GM23338 (cell line): Measurements from ENCODE around the gene CYTH3. TPM values are rescaled to one million over a fixed set of nuclear protein-coding genes. Genes with fewer than 3 reads are reported as not detected.

Experiments used
- ATAC-seq: fragments of 200-7000 bp; cut with Tn5 transposase; 3 replicates; pipeline ENCODE4 v1.9.1; 2020
- DNase-seq: peaks from one replicate; pipeline ENCODE4 v3.0.0-alpha.2; 2015; ENCODE audit warnings: low spot score
- H2AFZ ChIP-seq: fragments of 200-600 bp; sonication (generic); 2 replicates; pipeline ENCODE4 v1.8.0; 2016; ENCODE audit warnings: antibody characterized with exemption, mild to moderate bottlenecking, moderate library complexity
- H3F3A ChIP-seq: fragments of 200-600 bp; sonication (generic); replicated peaks from 2 replicates; pipeline ENCODE4 v1.8.0; 2017; ENCODE audit warnings: antibody characterized with exemption, mixed run types, low read depth
- H3K27ac ChIP-seq: fragments of 200-600 bp; sonication (generic); 2 replicates; pipeline ENCODE4 v1.6.1; 2016; ENCODE audit warnings: low read depth
- H3K27me3 ChIP-seq: fragments of 200-600 bp; sonication (generic); 2 replicates; pipeline ENCODE4 v1.8.0; 2016; ENCODE audit warnings: mild to moderate bottlenecking, mixed run types, moderate library complexity; ENCODE audit not compliant: insufficient read depth
- H3K36me3 ChIP-seq: fragments of 200-600 bp; sonication (generic); 2 replicates; pipeline ENCODE4 v1.8.0; 2016; ENCODE audit warnings: mild to moderate bottlenecking; ENCODE audit not compliant: insufficient read depth
- H3K4me1 ChIP-seq: fragments of 200-600 bp; sonication (generic); 2 replicates; pipeline ENCODE4 v1.8.0; 2016; ENCODE audit warnings: mild to moderate bottlenecking, moderate library complexity; ENCODE audit not compliant: insufficient read depth
- H3K4me2 ChIP-seq: fragments of 200-600 bp; sonication (generic); 2 replicates; pipeline ENCODE4 v1.7.1; 2017; ENCODE audit warnings: mixed run types
- H3K4me3 ChIP-seq: fragments of 200-600 bp; sonication (generic); 2 replicates; pipeline ENCODE4 v1.6.1; 2016; ENCODE audit warnings: mixed run types
- H3K79me2 ChIP-seq: fragments of 200-600 bp; sonication (generic); replicated peaks from 2 replicates; pipeline ENCODE4 v1.8.0; 2017; ENCODE audit warnings: mild to moderate bottlenecking; ENCODE audit not compliant: insufficient read depth
- H3K9me2 ChIP-seq: fragments of 200-600 bp; sonication (generic); 2 replicates; pipeline ENCODE4 v1.8.0; 2017; ENCODE audit not compliant: insufficient read depth
- H4K20me1 ChIP-seq: fragments of 200-600 bp; sonication (generic); replicated peaks from 2 replicates; pipeline ENCODE4 v1.8.0; 2017; ENCODE audit warnings: mild to moderate bottlenecking; ENCODE audit not compliant: insufficient read depth
- H3K27ac Mint-ChIP-seq: 2 replicates; pipeline ENCODE4 v1.8.0; 2020; ENCODE audit warnings: inconsistent platforms, mild to moderate bottlenecking, moderate library complexity, mixed read lengths
- H3K27me3 Mint-ChIP-seq: 3 replicates; pipeline ENCODE4 v1.8.0; 2022; ENCODE audit warnings: low read depth, mild to moderate bottlenecking, moderate library complexity, mixed read lengths, inconsistent platforms; ENCODE audit not compliant: insufficient read depth, poor library complexity
- H3K36me3 Mint-ChIP-seq: 3 replicates; pipeline ENCODE4 v1.8.0; 2021; ENCODE audit warnings: low read depth, mild to moderate bottlenecking, inconsistent platforms, moderate library complexity, mixed read lengths
- H3K4me1 Mint-ChIP-seq: 3 replicates; pipeline ENCODE4 v1.8.0; 2020; ENCODE audit warnings: mild to moderate bottlenecking, inconsistent platforms, mixed read lengths
- H3K4me3 Mint-ChIP-seq: 3 replicates; pipeline ENCODE4 v1.8.0; 2021; ENCODE audit warnings: moderate library complexity, mild to moderate bottlenecking, inconsistent platforms, mixed read lengths
- H3K9me3 Mint-ChIP-seq: 3 replicates; pipeline ENCODE4 v1.8.0; 2020; ENCODE audit warnings: moderate library complexity, mild to moderate bottlenecking, inconsistent platforms, mixed read lengths
- EZH2phosphoT487 ChIP-seq: fragments of 200-600 bp; sonication (generic); IDR thresholded peaks from one replicate; pipeline ENCODE4 v1.8.1; 2018; ENCODE audit warnings: antibody characterized with exemption; ENCODE audit not compliant: unreplicated experiment
- ZNF114 ChIP-seq: fragments of 250-450 bp; sonication (Bioruptor Pico); IDR thresholded peaks from 2 replicates; pipeline ENCODE4 v1.5.0; 2020; ENCODE audit warnings: mild to moderate bottlenecking, moderate library complexity
- polyA plus RNA-seq: library from polyadenylated mRNA; unstranded; fragments of >200 nt; fragmentation: Nextera tagmentation; extraction: Ambion mirVana; gene quantifications from 2 replicates; pipeline ENCODE4 v1.2.1, GENCODE V29; 2016
- total RNA-seq: library from RNA; depleted of rRNA; stranded (reverse); fragments of >200 nt; shearing (Covaris generic); gene quantifications from 2 replicates; pipeline ENCODE4 v1.2.3, GENCODE V29; 2014
- TF ChIP-seq, protein P1 (sequence below): fragments of 250-450 bp; sonication (Bioruptor Pico); IDR thresholded peaks from 2 replicates; pipeline ENCODE4 v1.5.0; 2020; ENCODE audit warnings: mild to moderate bottlenecking, moderate library complexity
- TF ChIP-seq, protein P2 (sequence below): IDR thresholded peaks from one replicate; pipeline ENCODE4 v1.6.1; 2018; ENCODE audit warnings: antibody characterized with exemption; ENCODE audit not compliant: unreplicated experiment

CYTH3 gene
- total and polyA plus RNA-seq, 2 experiments from 2014 or later, result 4.6 to 15.3 TPM

DNA sequence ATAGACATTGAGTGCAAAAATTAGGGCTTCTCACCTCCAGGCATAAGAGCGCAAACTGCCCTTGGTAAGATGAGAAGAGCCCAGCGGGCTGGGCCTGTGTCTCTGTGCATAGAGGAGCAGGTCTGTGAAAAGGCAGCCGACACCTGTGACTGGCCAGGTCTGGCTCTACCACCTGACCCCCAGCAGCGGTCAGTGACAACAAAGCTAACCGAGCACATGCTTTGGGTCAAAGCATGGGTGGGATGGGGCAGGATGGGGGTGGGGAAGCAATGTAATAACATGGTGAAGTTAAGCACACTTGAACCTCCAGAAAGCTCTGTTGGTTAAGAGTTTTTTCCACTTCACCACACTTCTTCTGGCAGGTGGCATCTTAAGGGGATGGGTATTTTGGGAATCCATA lies 29.3 kb downstream of the CYTH3 start (continued):
- TF ChIP-seq, protein P1, sequence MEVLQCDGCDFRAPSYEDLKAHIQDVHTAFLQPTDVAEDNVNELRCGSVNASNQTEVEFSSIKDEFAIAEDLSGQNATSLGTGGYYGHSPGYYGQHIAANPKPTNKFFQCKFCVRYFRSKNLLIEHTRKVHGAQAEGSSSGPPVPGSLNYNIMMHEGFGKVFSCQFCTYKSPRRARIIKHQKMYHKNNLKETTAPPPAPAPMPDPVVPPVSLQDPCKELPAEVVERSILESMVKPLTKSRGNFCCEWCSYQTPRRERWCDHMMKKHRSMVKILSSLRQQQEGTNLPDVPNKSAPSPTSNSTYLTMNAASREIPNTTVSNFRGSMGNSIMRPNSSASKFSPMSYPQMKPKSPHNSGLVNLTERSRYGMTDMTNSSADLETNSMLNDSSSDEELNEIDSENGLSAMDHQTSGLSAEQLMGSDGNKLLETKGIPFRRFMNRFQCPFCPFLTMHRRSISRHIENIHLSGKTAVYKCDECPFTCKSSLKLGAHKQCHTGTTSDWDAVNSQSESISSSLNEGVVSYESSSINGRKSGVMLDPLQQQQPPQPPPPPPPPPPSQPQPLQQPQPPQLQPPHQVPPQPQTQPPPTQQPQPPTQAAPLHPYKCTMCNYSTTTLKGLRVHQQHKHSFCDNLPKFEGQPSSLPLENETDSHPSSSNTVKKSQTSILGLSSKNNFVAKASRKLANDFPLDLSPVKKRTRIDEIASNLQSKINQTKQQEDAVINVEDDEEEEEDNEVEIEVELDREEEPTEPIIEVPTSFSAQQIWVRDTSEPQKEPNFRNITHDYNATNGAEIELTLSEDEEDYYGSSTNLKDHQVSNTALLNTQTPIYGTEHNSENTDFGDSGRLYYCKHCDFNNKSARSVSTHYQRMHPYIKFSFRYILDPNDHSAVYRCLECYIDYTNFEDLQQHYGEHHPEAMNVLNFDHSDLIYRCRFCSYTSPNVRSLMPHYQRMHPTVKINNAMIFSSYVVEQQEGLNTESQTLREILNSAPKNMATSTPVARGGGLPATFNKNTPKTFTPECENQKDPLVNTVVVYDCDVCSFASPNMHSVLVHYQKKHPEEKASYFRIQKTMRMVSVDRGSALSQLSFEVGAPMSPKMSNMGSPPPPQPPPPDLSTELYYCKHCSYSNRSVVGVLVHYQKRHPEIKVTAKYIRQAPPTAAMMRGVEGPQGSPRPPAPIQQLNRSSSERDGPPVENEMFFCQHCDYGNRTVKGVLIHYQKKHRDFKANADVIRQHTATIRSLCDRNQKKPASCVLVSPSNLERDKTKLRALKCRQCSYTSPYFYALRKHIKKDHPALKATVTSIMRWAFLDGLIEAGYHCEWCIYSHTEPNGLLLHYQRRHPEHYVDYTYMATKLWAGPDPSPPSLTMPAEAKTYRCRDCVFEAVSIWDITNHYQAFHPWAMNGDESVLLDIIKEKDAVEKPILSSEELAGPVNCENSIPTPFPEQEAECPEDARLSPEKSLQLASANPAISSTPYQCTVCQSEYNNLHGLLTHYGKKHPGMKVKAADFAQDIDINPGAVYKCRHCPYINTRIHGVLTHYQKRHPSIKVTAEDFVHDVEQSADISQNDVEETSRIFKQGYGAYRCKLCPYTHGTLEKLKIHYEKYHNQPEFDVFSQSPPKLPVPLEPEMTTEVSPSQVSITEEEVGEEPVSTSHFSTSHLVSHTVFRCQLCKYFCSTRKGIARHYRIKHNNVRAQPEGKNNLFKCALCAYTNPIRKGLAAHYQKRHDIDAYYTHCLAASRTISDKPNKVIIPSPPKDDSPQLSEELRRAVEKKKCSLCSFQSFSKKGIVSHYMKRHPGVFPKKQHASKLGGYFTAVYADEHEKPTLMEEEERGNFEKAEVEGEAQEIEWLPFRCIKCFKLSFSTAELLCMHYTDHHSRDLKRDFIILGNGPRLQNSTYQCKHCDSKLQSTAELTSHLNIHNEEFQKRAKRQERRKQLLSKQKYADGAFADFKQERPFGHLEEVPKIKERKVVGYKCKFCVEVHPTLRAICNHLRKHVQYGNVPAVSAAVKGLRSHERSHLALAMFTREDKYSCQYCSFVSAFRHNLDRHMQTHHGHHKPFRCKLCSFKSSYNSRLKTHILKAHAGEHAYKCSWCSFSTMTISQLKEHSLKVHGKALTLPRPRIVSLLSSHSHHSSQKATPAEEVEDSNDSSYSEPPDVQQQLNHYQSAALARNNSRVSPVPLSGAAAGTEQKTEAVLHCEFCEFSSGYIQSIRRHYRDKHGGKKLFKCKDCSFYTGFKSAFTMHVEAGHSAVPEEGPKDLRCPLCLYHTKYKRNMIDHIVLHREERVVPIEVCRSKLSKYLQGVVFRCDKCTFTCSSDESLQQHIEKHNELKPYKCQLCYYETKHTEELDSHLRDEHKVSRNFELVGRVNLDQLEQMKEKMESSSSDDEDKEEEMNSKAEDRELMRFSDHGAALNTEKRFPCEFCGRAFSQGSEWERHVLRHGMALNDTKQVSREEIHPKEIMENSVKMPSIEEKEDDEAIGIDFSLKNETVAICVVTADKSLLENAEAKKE (CRISPR knock-in tag), result no peak
- no peak for TF ChIP-seq EZH2phosphoT487
- no peak for TF ChIP-seq ZNF114 (CRISPR knock-in tag)

DNA sequence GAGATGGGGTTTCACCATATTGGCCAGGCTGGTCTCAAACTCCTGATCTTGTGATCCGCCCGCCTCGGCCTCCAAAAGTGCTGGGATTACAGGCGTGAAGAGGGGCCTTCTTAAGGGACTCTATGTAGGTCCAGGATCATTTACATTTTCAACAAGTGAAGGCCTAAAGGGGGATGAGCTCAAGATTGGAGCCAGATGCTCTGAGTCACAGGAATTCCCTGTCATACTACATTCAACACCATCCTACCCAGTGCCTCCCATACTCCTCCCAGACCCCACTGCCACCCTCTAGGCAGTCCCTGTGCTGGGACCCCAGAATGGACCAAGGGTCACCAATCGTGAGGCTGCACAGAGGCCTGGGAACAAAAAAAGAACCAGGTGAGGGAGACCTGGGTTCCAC lies 29.9 kb downstream of the CYTH3 start:
- Mint-ChIP-seq H3K9me3 (no peaks in the 10 kb centered on the region), H3K27ac (no peak overlapping the region), H3K27me3 (peaks cover 3% of the 10 kb centered on the region), H3K36me3 (no peaks in the 10 kb centered on the region), H3K4me3 (no peak overlapping the region), H3K4me1 (peaks cover 32% of the 10 kb centered on the region)
- Histone ChIP-seq H3K79me2 (peaks cover 26% of the 10 kb centered on the region), H3K27ac (no peak overlapping the region), H3F3A (no peaks in the 10 kb centered on the region), H3K4me3 (no peak overlapping the region), H3K4me2 (no peak overlapping the region), H3K9me2 (no peaks in the 10 kb centered on the region), H3K36me3 (no peaks in the 10 kb centered on the region), H3K27me3 (no peaks in the 10 kb centered on the region), H4K20me1 (peaks cover 8% of the 10 kb centered on the region), H3K4me1 (peaks cover 15% of the 10 kb centered on the region), H2AFZ (no peak overlapping the region)
- DNase-seq, result no peak
- TF ChIP-seq, protein P2, sequence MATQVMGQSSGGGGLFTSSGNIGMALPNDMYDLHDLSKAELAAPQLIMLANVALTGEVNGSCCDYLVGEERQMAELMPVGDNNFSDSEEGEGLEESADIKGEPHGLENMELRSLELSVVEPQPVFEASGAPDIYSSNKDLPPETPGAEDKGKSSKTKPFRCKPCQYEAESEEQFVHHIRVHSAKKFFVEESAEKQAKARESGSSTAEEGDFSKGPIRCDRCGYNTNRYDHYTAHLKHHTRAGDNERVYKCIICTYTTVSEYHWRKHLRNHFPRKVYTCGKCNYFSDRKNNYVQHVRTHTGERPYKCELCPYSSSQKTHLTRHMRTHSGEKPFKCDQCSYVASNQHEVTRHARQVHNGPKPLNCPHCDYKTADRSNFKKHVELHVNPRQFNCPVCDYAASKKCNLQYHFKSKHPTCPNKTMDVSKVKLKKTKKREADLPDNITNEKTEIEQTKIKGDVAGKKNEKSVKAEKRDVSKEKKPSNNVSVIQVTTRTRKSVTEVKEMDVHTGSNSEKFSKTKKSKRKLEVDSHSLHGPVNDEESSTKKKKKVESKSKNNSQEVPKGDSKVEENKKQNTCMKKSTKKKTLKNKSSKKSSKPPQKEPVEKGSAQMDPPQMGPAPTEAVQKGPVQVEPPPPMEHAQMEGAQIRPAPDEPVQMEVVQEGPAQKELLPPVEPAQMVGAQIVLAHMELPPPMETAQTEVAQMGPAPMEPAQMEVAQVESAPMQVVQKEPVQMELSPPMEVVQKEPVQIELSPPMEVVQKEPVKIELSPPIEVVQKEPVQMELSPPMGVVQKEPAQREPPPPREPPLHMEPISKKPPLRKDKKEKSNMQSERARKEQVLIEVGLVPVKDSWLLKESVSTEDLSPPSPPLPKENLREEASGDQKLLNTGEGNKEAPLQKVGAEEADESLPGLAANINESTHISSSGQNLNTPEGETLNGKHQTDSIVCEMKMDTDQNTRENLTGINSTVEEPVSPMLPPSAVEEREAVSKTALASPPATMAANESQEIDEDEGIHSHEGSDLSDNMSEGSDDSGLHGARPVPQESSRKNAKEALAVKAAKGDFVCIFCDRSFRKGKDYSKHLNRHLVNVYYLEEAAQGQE, result no peak
- no peak for ATAC-seq
